Cerebellar cortex (tissue), 1 donor: ENCODE results near the gene FBXL17.

Experiments used
- DNase-seq: peaks from one replicate; pipeline ENCODE4 v3.0.0-alpha.2; 2015; ENCODE audit warnings: low spot score

FBXL17 gene

DNA sequence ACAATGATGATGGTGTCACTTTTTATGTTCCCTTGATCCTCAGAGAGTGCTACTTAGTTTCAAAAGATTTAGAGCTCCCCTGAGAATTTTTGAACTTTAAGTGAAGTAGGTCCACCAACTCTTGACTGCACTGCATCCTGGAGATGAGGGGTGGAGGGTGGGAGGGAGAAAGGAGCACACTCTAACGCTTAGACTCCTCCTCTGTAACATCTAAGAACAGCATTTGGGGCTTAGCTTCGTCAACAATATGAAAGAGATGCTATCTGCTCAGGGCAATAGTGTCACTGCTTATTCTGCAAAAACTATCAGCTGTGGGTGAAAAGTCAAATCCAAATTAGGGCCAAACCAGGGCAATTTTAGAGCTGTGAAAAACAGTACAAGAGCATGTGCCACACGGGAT lies 468.4 kb downstream of the FBXL17 start:
- no peak for DNase-seq

DNA sequence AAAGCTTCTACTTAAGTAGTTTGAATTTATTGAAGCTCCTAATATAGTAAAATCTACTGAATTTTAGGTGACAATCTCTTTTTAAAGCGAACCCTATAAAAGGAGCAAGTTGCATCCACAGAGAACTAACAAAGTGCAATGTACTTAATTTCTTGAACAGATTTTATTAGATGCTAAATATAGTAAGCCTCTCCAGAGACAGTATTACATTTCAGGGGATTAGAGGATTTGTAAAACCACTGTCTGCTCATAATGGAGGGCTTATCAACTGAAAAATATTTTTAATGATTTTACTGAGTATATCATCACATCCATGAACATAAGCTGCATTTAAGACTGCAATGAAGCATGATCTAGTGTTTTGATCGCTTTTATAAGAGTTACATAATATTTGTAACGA lies 481.2 kb downstream of the FBXL17 start:
- no peak for DNase-seq

DNA sequence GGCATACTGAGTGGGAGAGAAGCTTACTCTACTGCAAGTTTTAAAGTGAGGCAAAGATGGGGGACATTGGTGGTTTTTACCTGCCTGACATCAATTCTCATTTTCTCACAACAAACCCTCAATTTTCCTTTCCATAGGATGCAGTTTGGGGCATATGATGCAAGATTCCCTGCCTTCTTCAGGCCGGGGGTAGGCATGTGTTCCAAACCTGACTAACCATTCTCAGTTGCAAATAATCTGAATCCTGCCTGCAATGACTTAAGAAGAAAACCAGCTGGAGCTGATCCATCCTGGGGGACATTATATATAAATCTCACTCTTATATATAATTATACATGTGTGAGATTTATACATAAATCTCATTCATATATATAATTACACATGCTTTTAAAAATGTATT lies 487.5 kb downstream of the FBXL17 start:
- peak; percentile 22 for DNase-seq

DNA sequence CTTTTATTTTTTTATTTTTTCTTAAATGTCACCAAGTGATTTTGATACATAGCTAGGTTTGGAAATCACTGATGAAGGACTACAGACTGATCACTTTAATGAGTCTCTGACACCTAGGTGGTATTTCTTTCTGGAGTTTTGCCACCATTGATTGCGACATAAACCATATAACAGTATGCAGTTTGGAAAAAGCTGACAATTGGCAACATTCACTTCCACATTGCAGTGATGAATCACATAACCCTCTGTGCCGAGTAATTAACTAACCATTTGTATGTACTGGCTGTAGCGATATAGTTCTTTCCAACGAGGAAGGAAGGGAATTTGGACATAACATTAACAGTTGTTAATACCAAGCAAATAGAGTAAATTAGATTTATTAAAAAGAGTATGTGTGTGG lies 488.3 kb downstream of the FBXL17 start:
- DNase-seq: peak; percentile 38

DNA sequence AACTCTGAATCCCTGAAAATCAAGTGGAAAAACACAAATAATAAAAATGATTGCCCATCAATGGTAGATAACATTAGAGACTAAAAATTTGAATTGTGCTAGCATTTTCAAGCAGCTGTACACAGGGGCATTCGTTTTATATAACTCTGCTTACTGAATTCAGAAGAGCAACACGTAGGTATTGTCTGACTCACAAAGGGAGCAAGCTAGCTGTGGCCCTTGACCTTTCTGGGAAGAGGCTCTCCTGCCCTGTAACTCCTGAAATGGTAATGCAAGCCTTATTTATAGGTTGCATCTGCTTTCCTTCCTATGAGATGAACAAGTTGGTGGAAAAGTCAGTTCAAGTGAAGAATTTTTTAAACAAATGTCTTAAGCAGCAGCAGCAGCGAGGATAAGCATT lies 492.5 kb downstream of the FBXL17 start:
- DNase-seq: no peak

DNA sequence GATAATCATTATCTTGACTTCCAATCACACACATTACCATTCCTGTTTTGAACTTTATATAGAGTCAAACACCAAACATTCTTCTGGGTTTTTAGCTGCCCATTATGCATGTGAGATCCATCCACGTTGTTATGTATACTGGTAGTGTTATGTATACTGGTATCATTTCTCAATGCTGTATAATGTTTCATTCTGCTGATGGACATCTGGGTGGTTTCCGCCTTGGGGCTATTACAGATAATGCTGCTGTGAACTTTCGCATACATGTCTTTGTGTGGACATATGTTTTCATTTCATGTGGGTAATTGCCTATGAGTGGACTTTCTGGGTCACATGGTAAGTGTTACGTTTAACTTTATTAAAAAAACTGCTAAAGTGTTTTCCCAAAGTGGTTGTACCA lies 493.4 kb downstream of the FBXL17 start:
- no peak for DNase-seq

DNA sequence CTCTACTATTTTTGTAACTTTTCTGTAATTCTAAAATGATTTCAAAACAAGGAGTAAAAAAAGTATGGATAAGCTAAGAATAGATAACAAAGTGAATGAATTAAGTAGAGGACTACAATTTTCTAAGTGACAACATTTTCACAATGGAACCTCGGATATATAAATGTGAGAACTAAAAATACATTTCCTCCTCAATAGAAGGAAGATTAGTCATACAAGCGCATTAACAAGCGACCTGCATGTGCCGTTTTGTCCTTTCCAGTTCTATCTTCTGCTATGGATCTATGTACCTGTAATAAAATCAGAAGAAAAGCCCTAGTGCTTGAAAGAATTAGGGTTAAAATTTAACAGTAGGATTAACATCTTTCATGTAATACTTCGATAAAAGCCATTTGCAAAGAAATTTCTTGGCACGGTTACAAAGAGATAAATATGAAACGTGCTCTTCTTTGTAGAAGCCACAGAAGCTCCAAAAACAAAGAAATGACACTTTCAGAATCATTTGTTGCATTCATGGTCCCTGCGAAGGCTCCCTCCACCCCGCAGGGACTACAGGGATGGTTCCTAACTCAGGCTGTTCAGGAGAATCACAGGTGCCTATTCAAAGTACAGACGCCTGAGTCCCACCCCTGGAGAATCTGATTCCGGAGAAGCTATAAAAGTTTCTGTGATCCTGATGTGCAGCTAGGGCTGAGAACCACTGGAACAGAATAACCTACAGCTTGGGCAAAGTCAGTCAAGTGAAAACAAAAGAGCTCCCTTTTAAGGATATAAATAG lies 494.5 kb downstream of the FBXL17 start:
- no peak for DNase-seq

DNA sequence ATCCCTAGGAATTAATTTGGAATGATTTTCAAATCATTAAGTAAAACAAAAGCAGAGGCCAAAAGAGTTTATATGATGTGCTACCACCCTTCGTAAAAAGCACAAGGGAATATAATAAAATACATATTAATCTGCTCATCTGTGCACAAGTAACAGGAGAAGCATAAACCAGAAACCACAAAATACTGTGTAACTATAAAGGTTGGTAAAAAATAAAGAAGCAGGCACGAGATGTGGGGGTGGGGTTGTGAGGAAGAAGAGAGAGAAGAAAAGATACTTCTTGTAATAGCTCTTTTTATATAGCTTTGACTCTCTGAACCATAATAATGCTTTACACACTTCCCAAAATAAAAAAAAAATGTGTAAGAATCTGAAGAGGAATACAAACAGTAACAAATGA lies 496.3 kb downstream of the FBXL17 start:
- DNase-seq: no peak

DNA sequence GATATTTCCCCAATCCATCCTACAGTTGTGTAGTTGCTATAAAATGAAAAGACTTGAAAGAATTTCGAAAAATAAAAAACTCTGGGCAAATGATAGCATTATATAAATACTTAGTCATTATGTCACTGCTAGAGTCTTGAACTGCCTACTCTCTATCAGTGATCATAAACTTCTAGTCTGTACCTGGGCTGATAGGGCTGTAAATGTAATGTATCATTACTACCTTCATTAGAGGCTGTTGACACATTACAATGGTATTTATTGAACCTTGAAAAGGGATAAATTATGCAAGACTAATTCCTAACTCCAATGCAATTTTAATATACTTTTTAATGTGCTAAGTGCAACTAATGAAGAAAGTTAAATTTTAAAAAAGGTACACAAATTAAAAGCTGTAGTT lies 497.0 kb downstream of the FBXL17 start:
- no peak for DNase-seq

DNA sequence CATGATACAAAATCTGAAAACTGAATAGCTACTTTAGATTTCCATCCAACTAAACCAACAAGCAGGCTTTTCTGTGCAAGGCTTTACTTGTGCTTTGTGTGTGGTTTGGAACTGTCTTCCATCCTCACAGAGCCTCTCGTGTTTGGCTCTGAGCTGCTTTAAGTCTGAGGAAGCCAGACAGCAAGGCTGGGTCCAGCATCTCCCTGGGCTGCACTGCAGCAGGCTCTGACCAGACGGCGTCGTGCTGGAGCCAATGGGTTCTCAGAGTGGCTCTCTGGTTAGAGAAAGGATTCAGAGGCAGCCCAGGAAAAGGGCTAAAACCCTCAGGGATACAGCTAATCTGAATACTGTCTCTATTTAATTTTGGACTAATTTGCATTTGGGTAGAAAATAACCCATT lies 503.2 kb downstream of the FBXL17 start:
- no peak for DNase-seq

DNA sequence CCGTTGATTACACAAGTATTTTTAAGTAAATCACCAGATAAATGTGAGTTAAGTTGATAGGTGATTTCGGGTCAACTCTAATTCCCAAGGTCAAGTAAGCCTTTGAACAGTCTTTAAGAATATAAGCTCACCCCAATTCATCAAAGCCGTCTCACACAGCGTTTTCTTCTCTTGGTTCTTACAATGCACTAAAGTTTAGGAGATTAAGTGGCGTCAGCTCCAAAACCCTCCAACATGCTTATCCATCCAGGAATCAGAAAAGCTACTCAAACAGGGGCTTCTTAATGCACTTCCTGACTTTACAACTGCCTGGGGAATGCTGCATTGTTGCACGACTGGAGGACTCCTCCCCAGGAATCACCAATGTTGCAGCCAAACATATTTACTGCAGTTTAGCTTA lies 505.0 kb downstream of the FBXL17 start:
- no peak for DNase-seq

DNA sequence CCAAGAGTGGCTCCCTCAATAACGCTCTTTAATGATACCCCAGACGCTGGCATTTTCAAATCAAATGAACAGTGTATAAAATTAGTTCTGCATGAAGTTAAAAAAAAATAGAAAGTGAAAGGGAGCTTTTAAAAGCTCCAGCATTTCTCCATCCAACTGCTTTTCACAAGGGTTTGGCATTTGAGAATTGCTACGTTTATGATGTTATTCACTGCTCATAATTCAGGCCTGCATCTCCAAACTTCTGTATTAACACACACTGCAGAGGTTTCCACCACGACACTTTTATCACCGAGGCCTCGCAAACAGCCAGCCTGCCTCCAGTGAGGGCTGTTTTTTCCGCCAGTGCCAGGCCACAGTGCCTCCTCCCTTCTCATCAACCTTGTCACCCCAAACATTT lies 505.6 kb downstream of the FBXL17 start:
- no peak for DNase-seq

DNA sequence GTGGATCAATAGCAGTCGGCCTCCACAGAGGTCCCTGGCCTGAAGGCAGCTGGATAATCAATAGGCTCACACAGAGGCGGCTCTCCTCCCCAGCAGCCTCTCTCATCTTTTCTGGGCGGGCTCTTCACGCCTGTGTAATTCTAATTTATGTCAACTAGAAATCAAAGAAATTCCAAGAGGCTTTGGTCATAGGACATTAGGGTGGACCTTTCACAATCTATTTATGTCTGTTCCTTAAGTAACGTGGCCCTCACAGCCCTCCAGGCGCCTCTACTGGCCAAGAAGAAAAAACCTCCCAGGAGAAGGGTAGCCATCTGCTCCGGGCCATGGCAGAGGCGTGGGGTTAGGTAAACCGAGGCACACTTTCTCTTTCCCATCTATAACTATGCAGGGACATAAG lies 506.1 kb downstream of the FBXL17 start:
- DNase-seq: no peak

DNA sequence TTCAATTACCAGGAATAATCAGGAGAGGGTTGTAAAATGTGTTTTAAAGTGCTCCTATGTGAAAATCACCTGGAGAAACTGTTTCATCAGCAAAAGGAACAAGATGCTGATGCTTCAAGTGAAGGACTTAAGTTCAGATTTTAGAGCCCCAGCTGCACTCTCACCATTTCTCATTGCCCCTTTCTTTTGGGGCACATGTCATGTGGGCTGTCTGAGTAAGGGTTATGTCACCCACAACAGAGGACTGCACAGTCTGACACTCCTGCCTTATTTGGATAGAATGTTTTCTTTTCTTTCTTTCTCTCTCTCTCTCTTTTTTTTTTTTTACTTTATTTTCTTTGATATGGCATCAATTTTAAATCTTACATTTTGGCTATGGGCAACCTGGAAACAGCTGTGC lies 507.1 kb downstream of the FBXL17 start:
- no peak for DNase-seq

DNA sequence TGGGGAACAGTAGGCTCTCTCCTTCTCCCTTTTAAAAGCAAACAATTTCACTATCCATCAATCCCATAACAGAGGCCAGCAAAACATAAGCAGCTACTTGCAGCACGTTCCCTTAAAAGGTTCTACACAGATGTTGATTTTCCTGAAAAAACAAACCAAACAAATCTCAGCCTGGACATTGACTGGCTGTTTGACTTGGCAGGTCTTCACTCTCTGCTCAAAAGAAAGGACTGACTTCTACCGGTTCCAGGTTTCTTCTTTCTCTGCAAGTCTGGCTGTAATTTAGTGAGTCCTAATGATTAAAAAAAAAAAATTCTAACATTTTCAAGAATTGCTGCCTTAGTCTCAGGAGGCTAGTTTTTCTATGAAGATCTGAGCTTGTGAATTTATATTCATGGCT lies 508.0 kb downstream of the FBXL17 start:
- no peak for DNase-seq

DNA sequence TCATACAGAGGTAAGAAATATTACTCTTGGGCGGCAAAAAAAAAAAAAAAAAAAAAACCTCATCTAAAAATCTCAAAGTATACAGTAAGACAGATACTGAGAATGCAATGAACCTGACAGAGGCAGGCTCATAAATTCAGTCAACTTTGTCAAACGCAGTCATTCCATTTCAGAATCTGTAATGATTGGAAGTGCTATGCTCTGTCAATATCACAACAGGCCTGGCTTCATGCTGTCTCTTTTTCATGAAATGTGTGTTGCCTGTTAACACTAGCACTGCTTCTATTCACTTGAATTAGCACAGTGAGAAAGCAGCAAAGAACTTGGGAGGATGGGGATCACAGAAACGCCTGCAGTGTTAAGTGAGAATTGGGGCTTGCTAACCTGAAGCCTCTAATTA lies 510.9 kb downstream of the FBXL17 start:
- DNase-seq: no peak

DNA sequence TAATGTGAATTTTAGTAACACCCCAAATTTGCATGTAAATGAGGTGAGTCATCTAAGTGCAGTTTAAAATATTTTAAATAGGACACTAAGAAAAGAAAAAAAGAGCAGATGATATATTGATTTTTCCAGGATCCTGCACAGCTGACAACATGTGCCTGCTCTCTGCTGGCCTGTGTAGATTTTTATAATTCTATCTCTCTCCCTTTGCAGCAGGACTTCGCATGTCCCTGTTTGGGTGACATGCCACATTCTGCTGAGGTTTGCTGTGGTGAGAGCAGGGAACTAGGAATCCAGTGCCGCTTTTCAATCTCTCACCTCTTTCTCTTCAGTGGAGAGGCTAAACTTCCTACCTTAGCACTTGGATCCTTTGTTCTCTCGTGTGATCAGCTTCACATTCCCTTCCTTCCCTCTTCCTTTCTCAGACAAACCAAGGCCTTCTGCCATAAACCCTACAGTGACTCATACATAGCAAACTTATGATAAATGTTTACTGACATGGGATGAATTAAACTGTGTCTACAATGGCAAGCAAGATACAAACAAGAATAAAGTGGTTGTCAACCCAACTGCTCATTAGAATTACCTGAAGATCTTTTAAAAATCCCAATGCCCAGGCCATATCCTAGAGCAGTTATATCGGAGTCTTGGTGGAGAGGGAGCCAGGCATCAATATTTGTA lies 512.3 kb downstream of the FBXL17 start:
- DNase-seq: no peak

DNA sequence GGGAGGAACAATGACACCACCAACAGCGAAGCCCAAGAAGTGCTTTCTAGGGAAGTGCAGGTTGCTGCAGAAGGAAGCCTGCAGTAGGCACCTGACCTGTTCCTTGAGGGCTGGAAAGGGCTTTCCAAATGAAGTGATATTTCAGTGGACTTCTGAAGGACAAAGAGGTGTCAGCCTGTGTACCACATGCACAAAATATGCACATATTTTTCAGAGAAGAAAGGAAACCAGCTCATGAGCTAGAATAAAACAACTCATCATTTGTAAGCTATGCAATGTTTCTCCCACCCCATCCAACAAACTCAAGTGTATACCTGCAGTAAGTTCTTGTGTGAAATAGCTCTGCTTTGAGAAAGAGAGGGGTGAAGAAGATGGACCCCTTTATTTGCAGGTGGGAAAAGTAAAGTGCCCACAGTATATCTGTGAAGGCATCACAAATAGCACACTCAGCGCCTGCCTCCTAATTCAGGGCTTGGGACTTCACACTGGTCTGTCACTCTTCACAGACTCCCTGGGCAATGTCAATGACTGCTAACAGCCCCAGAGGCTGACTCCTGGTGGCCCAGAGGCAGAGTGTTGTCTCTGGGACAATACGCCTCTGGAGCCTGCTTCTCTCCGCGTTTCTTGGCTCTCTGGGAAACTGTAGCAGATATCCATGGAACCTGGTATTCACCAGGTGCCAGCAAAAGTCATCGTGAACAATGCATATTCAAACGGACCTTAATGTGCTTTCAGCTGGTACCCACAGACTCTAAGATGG lies 513.1 kb downstream of the FBXL17 start:
- no peak for DNase-seq

DNA sequence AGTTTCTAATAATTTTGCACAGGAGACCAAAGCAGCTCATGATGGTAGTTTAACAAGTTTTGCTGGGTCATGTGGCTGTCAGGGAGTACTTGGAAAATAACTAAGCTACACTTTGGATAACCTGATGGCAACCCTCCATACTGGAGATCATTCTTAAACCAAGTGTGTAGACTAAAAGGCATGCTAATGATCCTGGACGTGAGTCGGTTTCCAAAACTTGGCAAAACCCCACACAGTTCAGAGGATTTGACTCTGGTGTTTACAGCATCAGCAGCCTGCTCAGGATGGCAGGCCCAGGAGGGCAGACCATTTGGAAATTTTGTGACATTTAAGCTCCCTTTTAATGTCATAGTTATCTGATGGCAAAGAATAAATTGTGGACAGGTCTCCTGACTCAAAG lies 514.6 kb downstream of the FBXL17 start:
- DNase-seq: no peak

DNA sequence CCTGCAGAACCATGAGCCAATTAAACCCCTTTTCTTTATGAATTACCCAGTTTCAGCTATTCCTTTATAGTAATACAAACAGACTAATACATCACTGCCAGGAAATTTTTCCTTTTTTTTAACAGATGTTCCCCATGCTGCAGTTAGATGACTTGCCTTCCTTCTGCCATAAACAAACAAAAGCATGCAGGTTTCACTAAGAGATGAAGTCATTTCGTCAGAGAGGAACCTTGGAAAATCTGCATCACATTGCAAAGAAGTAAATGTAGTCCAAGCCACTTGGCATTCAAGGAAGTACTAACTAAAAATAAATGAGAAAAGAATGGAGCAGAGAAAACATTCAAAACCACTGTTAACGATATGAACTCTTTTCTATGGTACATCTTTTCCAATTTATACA lies 517.1 kb downstream of the FBXL17 start:
- DNase-seq: no peak

DNA sequence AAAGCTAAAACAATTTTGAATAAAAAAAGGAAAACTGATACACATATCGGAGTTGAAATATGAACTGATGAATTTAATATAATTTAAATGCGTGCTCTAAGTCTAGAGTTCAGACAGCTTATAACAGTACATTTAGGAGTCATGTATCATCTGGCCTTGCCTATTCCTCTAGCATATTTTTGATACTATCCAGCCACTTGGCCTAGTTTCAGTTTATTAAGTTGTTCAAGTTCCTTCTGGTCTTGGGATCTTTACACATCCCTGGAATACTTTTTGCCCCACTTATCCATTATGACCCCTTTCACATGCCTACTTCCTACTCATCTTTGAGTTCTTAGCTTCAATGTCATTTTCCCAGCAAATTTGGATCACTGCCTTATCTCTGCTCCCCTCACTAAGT lies 518.8 kb downstream of the FBXL17 start:
- no peak for DNase-seq

DNA sequence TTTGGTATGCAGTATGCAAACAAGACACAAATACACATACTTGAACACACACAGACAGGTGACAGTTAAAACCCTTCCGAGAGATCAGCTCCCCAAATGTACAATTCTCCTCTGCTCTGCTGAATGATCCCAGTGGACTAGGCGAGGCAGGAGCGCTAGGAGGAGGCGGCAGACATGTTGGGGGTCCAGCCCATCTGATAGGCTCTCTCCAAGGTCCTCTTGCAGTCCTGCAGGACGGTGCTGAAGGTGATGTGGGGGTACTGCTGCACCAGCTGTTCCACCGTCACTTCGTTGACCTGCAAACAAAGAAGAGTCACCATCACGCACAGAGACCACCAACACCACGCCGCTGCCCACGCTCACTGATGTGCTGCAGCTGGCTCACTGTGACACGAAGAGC lies 520.3 kb downstream of the FBXL17 start:
- DNase-seq: no peak

DNA sequence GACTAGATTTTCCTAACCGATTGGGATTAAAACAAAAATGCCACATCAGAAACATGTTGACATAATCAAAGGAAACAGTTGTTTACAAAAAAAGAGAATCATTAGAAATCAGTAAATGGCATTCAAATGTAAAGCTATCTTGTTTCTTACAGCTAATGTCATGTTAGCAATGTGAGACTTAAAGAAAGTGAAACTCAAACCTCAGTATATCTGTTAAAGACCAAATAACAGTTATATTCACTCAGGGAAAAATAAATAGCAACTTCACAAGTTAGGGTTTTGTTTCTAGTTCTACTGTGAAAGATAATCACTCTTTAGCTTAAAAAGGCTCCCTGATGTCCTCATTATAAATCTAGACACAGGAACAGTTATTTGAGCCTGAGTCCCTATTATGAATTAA lies 521.9 kb downstream of the FBXL17 start:
- DNase-seq: no peak
